ENCODE data around the gene DYNLL1. TPM values are rescaled to one million over a fixed set of nuclear protein-coding genes. Genes with fewer than 3 reads are reported as not detected.

Gene DYNLL1
- polyA plus RNA-seq, 1 donor, result 377 TPM

GRCh38 chr12:120457133-120457532, 38.8 kb upstream of the DYNLL1 start:
- Histone ChIP-seq H3K9me3 (ENCODE audit: control insufficient read depth, low read depth, low read length) (no peaks in the 10 kb centered on the region), H3K36me3 (ENCODE audit: control insufficient read depth, insufficient read depth, low read length) (peaks cover 67% of the 10 kb centered on the region), H3K27ac (ENCODE audit: low read length) (no peak overlapping the region), H3K4me3 (ENCODE audit: low read length) (no peak overlapping the region), H3K27me3 (ENCODE audit: control insufficient read depth, insufficient read depth, low read length) (no peaks in the 10 kb centered on the region), H3K4me1 (ENCODE audit: control insufficient read depth, insufficient read depth, low read length) (peaks cover 8% of the 10 kb centered on the region)
- no peak for DNase-seq
- WGBS (ENCODE audit: insufficient coverage, low lambda C conversion rate), result 60% methylated on average over 1 of the region's 6 CpGs

- H3K4me3 ChIP-seq (ENCODE audit: low read length), result no peak overlapping the region
- no peaks in the 10 kb centered on the region for H3K9me3 ChIP-seq (ENCODE audit: control insufficient read depth, low read depth, low read length)
- no peaks in the 10 kb centered on the region for H3K4me1 ChIP-seq (ENCODE audit: control insufficient read depth, insufficient read depth, low read length)
- no peak overlapping the region for H3K27ac ChIP-seq (ENCODE audit: low read length)
- no CpG with 5 or more reads among the region's 3 CpGs for WGBS (ENCODE audit: insufficient coverage, low lambda C conversion rate)
- peaks cover 88% of the 10 kb centered on the region for H3K36me3 ChIP-seq (ENCODE audit: control insufficient read depth, insufficient read depth, low read length)
- DNase-seq, result no peak
- no peaks in the 10 kb centered on the region for H3K27me3 ChIP-seq (ENCODE audit: control insufficient read depth, insufficient read depth, low read length)
Measured at GRCh38 chr12:120460157-120460556, 35.8 kb upstream of the DYNLL1 start.

- Histone ChIP-seq H3K4me1 (ENCODE audit: control insufficient read depth, insufficient read depth, low read length) (no peaks in the 10 kb centered on the region), H3K27ac (ENCODE audit: low read length) (no peak overlapping the region), H3K36me3 (ENCODE audit: control insufficient read depth, insufficient read depth, low read length) (peaks cover 83% of the 10 kb centered on the region), H3K9me3 (ENCODE audit: control insufficient read depth, low read depth, low read length) (no peaks in the 10 kb centered on the region), H3K4me3 (ENCODE audit: low read length) (no peak overlapping the region), H3K27me3 (ENCODE audit: control insufficient read depth, insufficient read depth, low read length) (no peaks in the 10 kb centered on the region)
- 40% methylated on average over 1 of the region's 3 CpGs for WGBS (ENCODE audit: insufficient coverage, low lambda C conversion rate)
- DNase-seq, result no peak
Measured at GRCh38 chr12:120462099-120462640, 33.7 kb upstream of the DYNLL1 start.

- peaks cover 5% of the 10 kb centered on the region for H3K4me1 ChIP-seq (ENCODE audit: control insufficient read depth, insufficient read depth, low read length)
- H3K4me3 ChIP-seq (ENCODE audit: low read length), result no peak overlapping the region
- H3K27me3 ChIP-seq (ENCODE audit: control insufficient read depth, insufficient read depth, low read length), result no peaks in the 10 kb centered on the region
- no peak overlapping the region for H3K27ac ChIP-seq (ENCODE audit: low read length)
- H3K36me3 ChIP-seq (ENCODE audit: control insufficient read depth, insufficient read depth, low read length), result peaks cover 70% of the 10 kb centered on the region
- no peaks in the 10 kb centered on the region for H3K9me3 ChIP-seq (ENCODE audit: control insufficient read depth, low read depth, low read length)
- WGBS (ENCODE audit: insufficient coverage, low lambda C conversion rate), result 100% methylated on average over 2 of the region's 5 CpGs
- no peak for DNase-seq
Measured at GRCh38 chr12:120463712-120464111, 32.2 kb upstream of the DYNLL1 start.

- H3K9me3 ChIP-seq (ENCODE audit: control insufficient read depth, low read depth, low read length), result no peaks in the 10 kb centered on the region
- H3K4me1 ChIP-seq (ENCODE audit: control insufficient read depth, insufficient read depth, low read length), result peaks cover 8% of the 10 kb centered on the region
- WGBS (ENCODE audit: insufficient coverage, low lambda C conversion rate), result 43% methylated on average over 5 of the region's 5 CpGs
- no peak for DNase-seq
- no peak overlapping the region for H3K4me3 ChIP-seq (ENCODE audit: low read length)
- peaks cover 54% of the 10 kb centered on the region for H3K36me3 ChIP-seq (ENCODE audit: control insufficient read depth, insufficient read depth, low read length)
- no peak overlapping the region for H3K27ac ChIP-seq (ENCODE audit: low read length)
- H3K27me3 ChIP-seq (ENCODE audit: control insufficient read depth, insufficient read depth, low read length), result no peaks in the 10 kb centered on the region
Measured at GRCh38 chr12:120465756-120466155, 30.2 kb upstream of the DYNLL1 start.

- DNase-seq, result no peak
- Histone ChIP-seq H3K9me3 (ENCODE audit: control insufficient read depth, low read depth, low read length) (no peaks in the 10 kb centered on the region), H3K27me3 (ENCODE audit: control insufficient read depth, insufficient read depth, low read length) (no peaks in the 10 kb centered on the region), H3K4me1 (ENCODE audit: control insufficient read depth, insufficient read depth, low read length) (peaks cover 8% of the 10 kb centered on the region), H3K36me3 (ENCODE audit: control insufficient read depth, insufficient read depth, low read length) (peaks cover 46% of the 10 kb centered on the region), H3K27ac (ENCODE audit: low read length) (no peak overlapping the region), H3K4me3 (ENCODE audit: low read length) (no peak overlapping the region)
- WGBS (ENCODE audit: insufficient coverage, low lambda C conversion rate), result 83% methylated on average over 1 of the region's 8 CpGs
Measured at GRCh38 chr12:120466560-120467315, 29.2 kb upstream of the DYNLL1 start.

GRCh38 chr12:120467439-120467838, 28.5 kb upstream of the DYNLL1 start:
- no CpG with 5 or more reads among the region's 6 CpGs for WGBS (ENCODE audit: insufficient coverage, low lambda C conversion rate)
- H3K36me3 ChIP-seq (ENCODE audit: control insufficient read depth, insufficient read depth, low read length), result peaks cover 39% of the 10 kb centered on the region
- no peak overlapping the region for H3K27ac ChIP-seq (ENCODE audit: low read length)
- H3K9me3 ChIP-seq (ENCODE audit: control insufficient read depth, low read depth, low read length), result no peaks in the 10 kb centered on the region
- no peaks in the 10 kb centered on the region for H3K27me3 ChIP-seq (ENCODE audit: control insufficient read depth, insufficient read depth, low read length)
- peaks cover 8% of the 10 kb centered on the region for H3K4me1 ChIP-seq (ENCODE audit: control insufficient read depth, insufficient read depth, low read length)
- DNase-seq, result no peak
- H3K4me3 ChIP-seq (ENCODE audit: low read length), result no peak overlapping the region

GRCh38 chr12:120468325-120468820, 27.5 kb upstream of the DYNLL1 start:
- DNase-seq, result no peak
- Histone ChIP-seq H3K4me3 (ENCODE audit: low read length) (peak overlapping the region; percentile 77), H3K36me3 (ENCODE audit: control insufficient read depth, insufficient read depth, low read length) (peaks cover 29% of the 10 kb centered on the region), H3K4me1 (ENCODE audit: control insufficient read depth, insufficient read depth, low read length) (peaks cover 8% of the 10 kb centered on the region), H3K9me3 (ENCODE audit: control insufficient read depth, low read depth, low read length) (no peaks in the 10 kb centered on the region), H3K27me3 (ENCODE audit: control insufficient read depth, insufficient read depth, low read length) (no peaks in the 10 kb centered on the region), H3K27ac (ENCODE audit: low read length) (peak overlapping the region; percentile 78)
- no CpG with 5 or more reads among the region's 23 CpGs for WGBS (ENCODE audit: insufficient coverage, low lambda C conversion rate)

- no CpG with 5 or more reads among the region's 57 CpGs for WGBS (ENCODE audit: insufficient coverage, low lambda C conversion rate)
- H3K9me3 ChIP-seq (ENCODE audit: control insufficient read depth, low read depth, low read length), result no peaks in the 10 kb centered on the region
- DNase-seq, result peak in 1 of 2 donors; percentile 54
- H3K36me3 ChIP-seq (ENCODE audit: control insufficient read depth, insufficient read depth, low read length), result peaks cover 24% of the 10 kb centered on the region
- H3K27me3 ChIP-seq (ENCODE audit: control insufficient read depth, insufficient read depth, low read length), result no peaks in the 10 kb centered on the region
- peaks cover 8% of the 10 kb centered on the region for H3K4me1 ChIP-seq (ENCODE audit: control insufficient read depth, insufficient read depth, low read length)
- peak overlapping the region; percentile 78 for H3K27ac ChIP-seq (ENCODE audit: low read length)
- peak overlapping the region; percentile 77 for H3K4me3 ChIP-seq (ENCODE audit: low read length)
Measured at GRCh38 chr12:120468821-120469449, 27.0 kb upstream of the DYNLL1 start.

GRCh38 chr12:120469450-120470149, 26.3 kb upstream of the DYNLL1 start, which contains the start of gene SRSF9:
SRSF9 (minus strand) TSS chr12:120469748; CDS start chr12:120469609, 139 bp downstream.
- DNase-seq, result peak; percentile 98
- H3K4me3 ChIP-seq (ENCODE audit: low read length), result peak within 1 kb of the TSS; percentile 77
- H3K27ac ChIP-seq (ENCODE audit: low read length), result peak within 1 kb of the TSS; percentile 78
- no peaks in the 10 kb centered on the region for H3K27me3 ChIP-seq (ENCODE audit: control insufficient read depth, insufficient read depth, low read length)
- no CpG with 5 or more reads among the region's 88 CpGs for WGBS (ENCODE audit: insufficient coverage, low lambda C conversion rate)
- peaks cover 8% of the 10 kb centered on the region for H3K4me1 ChIP-seq (ENCODE audit: control insufficient read depth, insufficient read depth, low read length)
- no peaks in the 10 kb centered on the region for H3K9me3 ChIP-seq (ENCODE audit: control insufficient read depth, low read depth, low read length)
- peaks cover 19% of the 10 kb centered on the region for H3K36me3 ChIP-seq (ENCODE audit: control insufficient read depth, insufficient read depth, low read length)

Data from large intestine (tissue), 3 donors.